Measurements from ENCODE around the gene ODAD2.

ODAD2 gene

GRCh38 chr10:27771231-27771630 is 227.6 kb downstream of the ODAD2 start:
- no peak for TF ChIP-seq TCF12 (IDR thresholded peaks at IDR 0.05; ENCODE audit: low read depth)
- TF ChIP-seq CREB1 (IDR thresholded peaks at IDR 0.05; ENCODE audit: low read depth): no peak
- TF ChIP-seq RAD21 (IDR thresholded peaks at IDR 0.05; ENCODE audit: low read depth): no peak
- no peak for TF ChIP-seq ZBTB7A (IDR thresholded peaks at IDR 0.05; ENCODE audit: low read depth)
- TF ChIP-seq TEAD4 (IDR thresholded peaks at IDR 0.05): no peak
- TF ChIP-seq MAX (IDR thresholded peaks at IDR 0.05): no peak
- no peak for TF ChIP-seq EGR1 (IDR thresholded peaks at IDR 0.05)
- no peak for TF ChIP-seq EP300 (IDR thresholded peaks at IDR 0.05; ENCODE audit: borderline replicate concordance)
- no peak for TF ChIP-seq USF1 (IDR thresholded peaks at IDR 0.05)
- no peak for TF ChIP-seq REST (IDR thresholded peaks at IDR 0.05; ENCODE audit: low read depth)

- TF ChIP-seq TEAD4 (IDR thresholded peaks at IDR 0.05) (no peak), FOXM1 (IDR thresholded peaks at IDR 0.05; ENCODE audit: borderline replicate concordance, low read depth) (no peak), EP300 (IDR thresholded peaks at IDR 0.05; ENCODE audit: borderline replicate concordance) (no peak), MAX (IDR thresholded peaks at IDR 0.05) (no peak), CEBPB (IDR thresholded peaks at IDR 0.05) (no peak), EGR1 (IDR thresholded peaks at IDR 0.05) (no peak), ZBTB7A (IDR thresholded peaks at IDR 0.05; ENCODE audit: low read depth) (no peak), TAF1 (IDR thresholded peaks at IDR 0.05; ENCODE audit: low read depth) (no peak), USF1 (IDR thresholded peaks at IDR 0.05) (no peak), CREB1 (IDR thresholded peaks at IDR 0.05; ENCODE audit: low read depth) (no peak), NFIC (IDR thresholded peaks at IDR 0.05) (no peak), TCF12 (IDR thresholded peaks at IDR 0.05; ENCODE audit: low read depth) (no peak), RAD21 (IDR thresholded peaks at IDR 0.05; ENCODE audit: low read depth) (no peak), YY1 (IDR thresholded peaks at IDR 0.05; ENCODE audit: low read depth) (no peak), REST (IDR thresholded peaks at IDR 0.05; ENCODE audit: low read depth) (no peak)
These were observed 228.7 kb downstream of the ODAD2 start for GRCh38 chr10:27770181-27770580.
